ENCODE results near the gene SDK1.
A peak's percentile ranks its signal among the peaks of the same experiment; 100 is the strongest.

Gene SDK1

DNA sequence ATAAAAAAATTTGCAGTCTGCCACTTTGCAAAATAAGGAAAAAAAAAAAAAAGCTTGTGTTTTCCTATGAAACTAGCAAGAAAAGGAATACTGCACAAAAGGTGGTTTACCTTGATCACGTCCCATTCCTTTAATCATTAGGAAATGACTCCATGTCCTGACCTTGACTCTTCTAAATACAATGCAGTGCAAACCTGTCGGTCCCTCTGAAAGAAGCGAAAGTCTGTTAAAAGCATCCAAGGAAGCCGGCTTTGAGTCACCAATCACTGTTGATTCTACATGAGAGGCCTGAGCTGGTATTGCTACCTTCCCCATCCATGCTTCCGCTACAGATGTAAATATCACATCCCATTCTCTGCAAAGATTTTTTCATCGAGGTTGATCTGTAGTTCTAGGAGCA, 652.1 kb downstream of the SDK1 start:
- peaks cover 25% of the 10 kb centered on the region for H3K4me1 Mint-ChIP-seq
- no peak for TF ChIP-seq CTCF (IDR thresholded peaks at IDR 0.05; ENCODE audit: unreplicated experiment in 3 of 3)

DNA sequence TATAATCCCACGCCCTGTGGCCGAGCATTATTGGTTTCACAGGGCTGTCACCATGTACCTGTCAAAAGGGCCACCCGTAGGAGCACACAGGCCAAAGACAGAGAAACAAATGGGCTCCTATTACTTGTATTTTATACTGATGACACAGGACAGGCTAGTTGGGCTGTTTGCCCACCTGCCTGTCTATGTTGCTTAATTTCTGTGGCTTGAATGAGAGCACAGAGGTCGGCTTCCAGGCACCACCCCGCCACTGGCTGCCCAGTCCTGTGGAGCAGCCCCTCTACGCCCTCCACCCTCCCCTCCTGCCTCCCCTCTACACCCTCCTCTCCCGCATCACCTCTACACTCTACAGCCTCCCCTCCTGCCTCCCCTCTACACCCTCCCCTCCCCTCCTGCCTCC, 652.9 kb downstream of the SDK1 start:
- no peaks in the 10 kb centered on the region for H3K9me3 Mint-ChIP-seq
- peaks cover 3% of the 10 kb centered on the region for H3K36me3 Mint-ChIP-seq (ENCODE audit: low read depth)
- peaks cover 10% of the 10 kb centered on the region for H3K27me3 Mint-ChIP-seq (ENCODE audit: low read depth)
- TF ChIP-seq CTCF (IDR thresholded peaks at IDR 0.05; ENCODE audit: unreplicated experiment in 3 of 3) = no peak
- H3K27ac Mint-ChIP-seq = no peak overlapping the region
- H3K4me3 Mint-ChIP-seq = no peak overlapping the region
- H3K4me1 Mint-ChIP-seq = peaks cover 21% of the 10 kb centered on the region

More for the DNA sequence above, 652.1 kb downstream of the SDK1 start:
- Mint-ChIP-seq H3K27ac (no peak overlapping the region), H3K9me3 (no peaks in the 10 kb centered on the region), H3K4me3 (no peak overlapping the region), H3K36me3 (ENCODE audit: low read depth) (peaks cover 3% of the 10 kb centered on the region), H3K27me3 (ENCODE audit: low read depth) (peaks cover 10% of the 10 kb centered on the region)

DNA sequence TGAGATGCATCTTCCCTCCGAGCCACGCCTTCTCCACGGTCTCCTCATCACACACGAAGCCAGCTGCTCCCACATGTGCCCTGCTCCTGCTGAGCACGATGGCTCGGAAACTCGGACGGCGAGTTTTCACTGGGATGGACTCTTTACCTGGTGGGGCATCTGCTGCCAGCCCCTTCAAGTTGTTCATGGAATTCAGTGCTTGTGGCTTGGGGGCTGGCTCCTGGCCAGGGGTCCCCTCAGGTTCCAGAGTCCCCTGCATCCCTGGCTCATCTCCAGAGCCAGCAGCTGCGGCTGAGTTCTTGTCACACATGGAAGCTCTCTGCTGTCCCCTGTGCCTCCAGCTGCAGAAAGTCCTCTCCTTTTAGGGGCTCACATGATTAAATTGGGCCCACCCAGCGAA, 654.0 kb downstream of the SDK1 start:
- Mint-ChIP-seq H3K4me1 (peaks cover 16% of the 10 kb centered on the region), H3K27me3 (ENCODE audit: low read depth) (peaks cover 10% of the 10 kb centered on the region), H3K9me3 (no peaks in the 10 kb centered on the region), H3K27ac (no peak overlapping the region), H3K4me3 (no peak overlapping the region), H3K36me3 (ENCODE audit: low read depth) (peaks cover 3% of the 10 kb centered on the region)
- TF ChIP-seq CTCF (IDR thresholded peaks at IDR 0.05; ENCODE audit: unreplicated experiment in 3 of 3) = no peak

GRCh38 chr7:3955751-3956696, 655.0 kb downstream of the SDK1 start:
- TF ChIP-seq CTCF (IDR thresholded peaks at IDR 0.05; ENCODE audit: unreplicated experiment in 3 of 3) = no peak
- H3K4me3 Mint-ChIP-seq = peak overlapping the region in 1 of 3 experiments; percentile 24
- peaks cover 10% of the 10 kb centered on the region for H3K27me3 Mint-ChIP-seq (ENCODE audit: low read depth)
- H3K4me1 Mint-ChIP-seq = peaks cover 23% of the 10 kb centered on the region
- H3K36me3 Mint-ChIP-seq (ENCODE audit: low read depth) = peaks cover 3% of the 10 kb centered on the region
- H3K9me3 Mint-ChIP-seq = peaks cover under 1% of the 10 kb centered on the region
- peak overlapping the region; percentile 20 to 59 (median 37) for H3K27ac Mint-ChIP-seq

GRCh38 chr7:3956949-3957348, 655.9 kb downstream of the SDK1 start:
- TF ChIP-seq CTCF (IDR thresholded peaks at IDR 0.05; ENCODE audit: unreplicated experiment in 3 of 3) = no peak
- Mint-ChIP-seq H3K9me3 (peaks cover 4% of the 10 kb centered on the region), H3K36me3 (ENCODE audit: low read depth) (no peaks in the 10 kb centered on the region), H3K4me3 (no peak overlapping the region), H3K27me3 (ENCODE audit: low read depth) (peaks cover 10% of the 10 kb centered on the region), H3K27ac (no peak overlapping the region), H3K4me1 (peaks cover 23% of the 10 kb centered on the region)

Data from nephron (organoid).